ENCODE data around the gene SPP1. TPM values are rescaled to one million over a fixed set of nuclear protein-coding genes. Genes with fewer than 3 reads are reported as not detected.

Gene SPP1
- total RNA-seq, 1 experiment from 2014 or later: not detected

DNA sequence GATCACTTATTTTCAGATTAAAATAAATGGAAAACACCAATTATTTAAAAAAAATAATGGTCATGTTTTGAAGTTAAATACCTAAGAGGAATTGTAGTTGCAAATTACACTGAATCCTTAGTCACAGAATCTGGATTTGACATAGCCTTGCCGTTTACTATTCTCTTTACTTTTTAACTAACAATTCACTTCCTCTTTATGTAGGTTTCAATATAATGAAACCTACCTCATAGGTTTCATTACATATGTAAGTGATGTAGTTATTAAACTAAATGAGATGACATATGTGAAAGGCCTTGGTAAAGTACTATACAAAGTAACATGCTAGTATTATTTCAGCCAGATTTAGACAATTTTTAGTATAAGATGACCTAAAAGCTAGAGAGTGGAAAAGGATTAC, 6.5 kb downstream of the SPP1 start:
- Mint-ChIP-seq H3K27ac (ENCODE audit: low read depth, unreplicated experiment) (no peak overlapping the region), H3K9me3 (ENCODE audit: unreplicated experiment) (no peaks in the 10 kb centered on the region), H3K4me3 (ENCODE audit: unreplicated experiment) (no peak overlapping the region), H3K27me3 (ENCODE audit: insufficient read depth, unreplicated experiment) (no peaks in the 10 kb centered on the region), H3K4me1 (ENCODE audit: insufficient read depth, unreplicated experiment) (peaks cover 5% of the 10 kb centered on the region), H3K36me3 (ENCODE audit: insufficient read depth, unreplicated experiment) (no peaks in the 10 kb centered on the region)
- POLR2A ChIA-PET: no interaction called here
- CTCF ChIA-PET: no interaction called here
- TF ChIP-seq, protein P1, sequence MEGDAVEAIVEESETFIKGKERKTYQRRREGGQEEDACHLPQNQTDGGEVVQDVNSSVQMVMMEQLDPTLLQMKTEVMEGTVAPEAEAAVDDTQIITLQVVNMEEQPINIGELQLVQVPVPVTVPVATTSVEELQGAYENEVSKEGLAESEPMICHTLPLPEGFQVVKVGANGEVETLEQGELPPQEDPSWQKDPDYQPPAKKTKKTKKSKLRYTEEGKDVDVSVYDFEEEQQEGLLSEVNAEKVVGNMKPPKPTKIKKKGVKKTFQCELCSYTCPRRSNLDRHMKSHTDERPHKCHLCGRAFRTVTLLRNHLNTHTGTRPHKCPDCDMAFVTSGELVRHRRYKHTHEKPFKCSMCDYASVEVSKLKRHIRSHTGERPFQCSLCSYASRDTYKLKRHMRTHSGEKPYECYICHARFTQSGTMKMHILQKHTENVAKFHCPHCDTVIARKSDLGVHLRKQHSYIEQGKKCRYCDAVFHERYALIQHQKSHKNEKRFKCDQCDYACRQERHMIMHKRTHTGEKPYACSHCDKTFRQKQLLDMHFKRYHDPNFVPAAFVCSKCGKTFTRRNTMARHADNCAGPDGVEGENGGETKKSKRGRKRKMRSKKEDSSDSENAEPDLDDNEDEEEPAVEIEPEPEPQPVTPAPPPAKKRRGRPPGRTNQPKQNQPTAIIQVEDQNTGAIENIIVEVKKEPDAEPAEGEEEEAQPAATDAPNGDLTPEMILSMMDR (IDR thresholded peaks at IDR 0.05; ENCODE audit: unreplicated experiment): no peak
- intact Hi-C loops (cut with micrococcal nuclease): no loop called here
- DNase-seq (ENCODE audit: unreplicated experiment): no peak
- BruUV-seq (replicated peaks): no TSS peak

DNA sequence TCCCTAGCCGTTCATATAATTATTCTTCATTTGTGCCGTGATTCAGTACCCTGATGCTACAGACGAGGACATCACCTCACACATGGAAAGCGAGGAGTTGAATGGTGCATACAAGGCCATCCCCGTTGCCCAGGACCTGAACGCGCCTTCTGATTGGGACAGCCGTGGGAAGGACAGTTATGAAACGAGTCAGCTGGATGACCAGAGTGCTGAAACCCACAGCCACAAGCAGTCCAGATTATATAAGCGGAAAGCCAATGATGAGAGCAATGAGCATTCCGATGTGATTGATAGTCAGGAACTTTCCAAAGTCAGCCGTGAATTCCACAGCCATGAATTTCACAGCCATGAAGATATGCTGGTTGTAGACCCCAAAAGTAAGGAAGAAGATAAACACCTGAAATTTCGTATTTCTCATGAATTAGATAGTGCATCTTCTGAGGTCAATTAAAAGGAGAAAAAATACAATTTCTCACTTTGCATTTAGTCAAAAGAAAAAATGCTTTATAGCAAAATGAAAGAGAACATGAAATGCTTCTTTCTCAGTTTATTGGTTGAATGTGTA, 7.0 kb downstream of the SPP1 start:
- Mint-ChIP-seq H3K36me3 (ENCODE audit: insufficient read depth, unreplicated experiment) (no peaks in the 10 kb centered on the region), H3K4me1 (ENCODE audit: insufficient read depth, unreplicated experiment) (peaks cover 5% of the 10 kb centered on the region), H3K27ac (ENCODE audit: low read depth, unreplicated experiment) (no peak overlapping the region), H3K27me3 (ENCODE audit: insufficient read depth, unreplicated experiment) (no peaks in the 10 kb centered on the region), H3K4me3 (ENCODE audit: unreplicated experiment) (no peak overlapping the region), H3K9me3 (ENCODE audit: unreplicated experiment) (no peaks in the 10 kb centered on the region)
- DNase-seq (ENCODE audit: unreplicated experiment): no peak
- BruUV-seq (replicated peaks): no TSS peak
- POLR2A ChIA-PET: no interaction called here
- CTCF ChIA-PET: no interaction called here
- intact Hi-C loops (cut with micrococcal nuclease): no loop called here
- TF ChIP-seq, protein P1 (IDR thresholded peaks at IDR 0.05; ENCODE audit: unreplicated experiment): no peak

DNA sequence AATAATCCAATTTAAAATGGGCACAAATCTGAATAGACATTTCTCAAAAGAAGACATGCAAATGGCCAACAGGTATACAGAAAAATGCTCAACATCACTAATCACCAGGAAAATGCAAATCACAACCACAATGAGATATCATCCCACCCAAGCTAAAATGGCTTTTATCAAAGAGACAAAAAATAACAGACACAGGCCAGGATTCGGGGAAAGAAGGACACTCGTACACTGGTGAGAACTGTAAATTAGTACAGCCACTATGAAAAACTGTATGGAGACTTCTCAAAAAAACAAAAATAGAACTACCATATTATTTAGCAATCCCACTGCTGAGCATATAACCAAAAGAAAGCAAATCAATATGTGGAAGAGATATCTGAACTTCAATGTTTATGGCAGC, 8.5 kb downstream of the SPP1 start:
- ChIA-PET POLR2A (no interaction called here), CTCF (interaction anchor here (0.6 to 4.1 kb wide), 4 partner anchors 9 to 445 kb away, joined by 3 to 26 read pairs (median 4); no protein-coding TSS in a partner anchor)
- peaks cover 5% of the 10 kb centered on the region for H3K4me1 Mint-ChIP-seq (ENCODE audit: insufficient read depth, unreplicated experiment)
- no peaks in the 10 kb centered on the region for H3K27me3 Mint-ChIP-seq (ENCODE audit: insufficient read depth, unreplicated experiment)
- no peaks in the 10 kb centered on the region for H3K9me3 Mint-ChIP-seq (ENCODE audit: unreplicated experiment)
- intact Hi-C loops (cut with micrococcal nuclease): loop anchor here (2.0 kb wide), 1 partner anchor 229 kb away; no protein-coding TSS in a partner anchor
- no peaks in the 10 kb centered on the region for H3K36me3 Mint-ChIP-seq (ENCODE audit: insufficient read depth, unreplicated experiment)
- no peak overlapping the region for H3K4me3 Mint-ChIP-seq (ENCODE audit: unreplicated experiment)
- H3K27ac Mint-ChIP-seq (ENCODE audit: low read depth, unreplicated experiment): no peak overlapping the region
- no peak for DNase-seq (ENCODE audit: unreplicated experiment)
- BruUV-seq (replicated peaks): no TSS peak
- TF ChIP-seq, protein P1 (IDR thresholded peaks at IDR 0.05; ENCODE audit: unreplicated experiment): no peak

DNA sequence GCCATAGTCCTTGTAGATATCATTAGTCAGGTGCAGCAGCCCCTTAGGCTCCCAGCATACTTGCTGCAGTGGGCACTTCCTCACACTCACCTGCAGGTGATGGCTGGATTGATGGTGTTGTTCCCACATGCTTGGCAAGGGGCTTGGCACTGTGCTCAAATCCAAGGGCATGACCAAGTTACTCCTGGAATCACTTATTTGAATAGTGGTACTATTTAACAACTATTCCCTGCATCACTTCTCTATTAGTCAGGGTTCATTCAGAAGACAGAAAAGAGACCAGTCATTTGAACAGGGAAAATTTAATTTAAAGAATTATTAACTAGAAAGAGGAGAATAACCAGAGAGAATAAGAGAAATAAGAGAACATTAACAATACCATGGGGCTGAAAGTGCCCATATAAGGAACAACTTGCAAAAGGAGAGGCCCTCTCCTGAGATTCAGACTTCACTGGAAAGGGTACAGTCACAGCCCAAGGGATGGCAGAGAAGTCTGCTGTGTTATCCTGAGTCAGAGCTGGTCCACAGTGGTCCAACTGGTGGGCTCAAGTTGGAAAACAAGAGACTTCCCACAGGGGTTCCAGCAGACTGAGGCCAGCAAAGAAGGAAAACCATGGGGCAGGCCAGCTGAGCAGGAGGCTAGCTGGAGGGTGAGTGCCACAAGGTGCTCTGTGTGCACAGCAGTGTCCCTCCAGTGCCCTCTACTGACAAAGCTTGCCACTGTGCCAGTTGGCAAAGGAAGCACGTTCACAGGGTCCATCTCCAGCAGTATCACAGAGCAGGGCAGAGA, 9.8 kb downstream of the SPP1 start:
- no peaks in the 10 kb centered on the region for H3K27me3 Mint-ChIP-seq (ENCODE audit: insufficient read depth, unreplicated experiment)
- POLR2A ChIA-PET: interaction anchor here (0.5 to 1.9 kb wide), 3 partner anchors 10 to 979 kb away, joined by 4 to 11 read pairs (median 5); partner anchors contain the start of gene SPP1
- TF ChIP-seq, protein P1 (IDR thresholded peaks at IDR 0.05; ENCODE audit: unreplicated experiment): peak; percentile 69
- no peaks in the 10 kb centered on the region for H3K9me3 Mint-ChIP-seq (ENCODE audit: unreplicated experiment)
- peak; percentile 74 for DNase-seq (ENCODE audit: unreplicated experiment)
- CTCF ChIA-PET: interaction anchor here (0.6 to 4.1 kb wide), 13 partner anchors 9 to 226 kb away, joined by 3 to 26 read pairs (median 6); partner anchors contain the start of gene SPP1
- no TSS peak for BruUV-seq (replicated peaks)
- H3K4me3 Mint-ChIP-seq (ENCODE audit: unreplicated experiment): no peak overlapping the region
- intact Hi-C loops (cut with micrococcal nuclease): loop anchor here (1.0 to 2.0 kb wide), 2 partner anchors 132 to 228 kb away; no protein-coding TSS in a partner anchor
- no peak overlapping the region for H3K27ac Mint-ChIP-seq (ENCODE audit: low read depth, unreplicated experiment)
- peaks cover 5% of the 10 kb centered on the region for H3K4me1 Mint-ChIP-seq (ENCODE audit: insufficient read depth, unreplicated experiment)
- no peaks in the 10 kb centered on the region for H3K36me3 Mint-ChIP-seq (ENCODE audit: insufficient read depth, unreplicated experiment)
